ENCODE measurements around the gene PKDCC. TPM values are rescaled to one million over a fixed set of nuclear protein-coding genes. Genes with fewer than 3 reads are reported as not detected.

Gene PKDCC
- total and polyA plus RNA-seq, 2 of the 13 experiments (the other 11 are each of a cell fraction or from before 2014, with no cell fraction given), result 52.6 to 58.8 TPM

DNA sequence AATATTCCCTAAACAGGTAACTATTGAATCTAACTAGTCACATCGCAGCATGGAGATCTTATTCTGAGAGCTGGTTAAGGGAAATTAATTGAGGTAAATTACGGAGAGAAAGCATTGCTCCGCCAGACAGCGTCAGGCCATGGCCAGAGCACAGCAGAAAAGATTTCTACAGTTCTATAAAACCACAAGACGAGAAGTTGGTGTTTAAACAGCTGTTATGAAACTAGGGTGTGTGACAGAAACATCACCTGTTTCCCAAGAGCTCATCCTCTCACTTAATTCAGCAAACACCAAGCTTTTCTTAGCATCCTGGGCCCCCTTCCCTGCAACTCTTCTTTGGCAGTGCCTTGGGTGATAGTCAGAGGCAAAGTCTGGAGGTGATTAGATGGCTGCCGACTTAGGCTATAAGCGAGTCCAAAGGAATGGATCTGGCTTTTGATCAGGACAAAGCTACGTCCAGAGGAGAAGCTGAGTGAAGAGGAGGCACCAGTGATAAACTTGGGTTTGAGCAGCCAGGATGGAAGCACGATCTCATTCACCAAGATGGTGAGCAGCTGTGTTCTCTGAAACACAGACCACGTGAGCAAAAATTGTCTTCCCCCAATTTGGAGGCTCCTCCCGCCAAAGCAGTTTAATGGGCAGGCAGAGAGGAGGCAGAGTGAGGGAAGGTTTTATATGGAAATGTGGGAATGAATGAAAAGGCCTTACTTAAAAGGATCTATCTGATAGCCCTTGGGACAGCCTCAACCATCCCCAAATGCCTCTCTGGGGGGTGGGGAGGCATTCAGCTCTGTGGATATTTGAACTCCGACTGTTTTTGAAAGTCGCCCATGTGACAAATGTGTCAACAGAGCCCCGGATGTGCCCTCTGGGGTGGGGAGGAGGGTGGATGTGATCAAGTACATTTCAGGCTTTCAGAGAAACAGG is 57.8 kb downstream of the PKDCC start (continued):
- no peak for TF ChIP-seq SMARCE1 (IDR thresholded peaks at IDR 0.05; ENCODE audit: borderline replicate concordance)
- no peak for TF ChIP-seq HNRNPH1 (optimal IDR thresholded peaks at IDR 0.05; ENCODE audit: low read depth, low read length)
- TF ChIP-seq, protein P1, sequence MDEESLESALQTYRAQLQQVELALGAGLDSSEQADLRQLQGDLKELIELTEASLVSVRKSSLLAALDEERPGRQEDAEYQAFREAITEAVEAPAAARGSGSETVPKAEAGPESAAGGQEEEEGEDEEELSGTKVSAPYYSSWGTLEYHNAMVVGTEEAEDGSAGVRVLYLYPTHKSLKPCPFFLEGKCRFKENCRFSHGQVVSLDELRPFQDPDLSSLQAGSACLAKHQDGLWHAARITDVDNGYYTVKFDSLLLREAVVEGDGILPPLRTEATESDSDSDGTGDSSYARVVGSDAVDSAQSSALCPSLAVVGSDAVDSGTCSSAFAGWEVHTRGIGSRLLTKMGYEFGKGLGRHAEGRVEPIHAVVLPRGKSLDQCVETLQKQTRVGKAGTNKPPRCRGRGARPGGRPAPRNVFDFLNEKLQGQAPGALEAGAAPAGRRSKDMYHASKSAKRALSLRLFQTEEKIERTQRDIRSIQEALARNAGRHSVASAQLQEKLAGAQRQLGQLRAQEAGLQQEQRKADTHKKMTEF (CRISPR knock-in tag; IDR thresholded peaks at IDR 0.05), result peak; percentile 85
- no peak for TF ChIP-seq RAD21 (CRISPR knock-in tag; IDR thresholded peaks at IDR 0.05)
- TF ChIP-seq ZBTB20 (CRISPR knock-in tag; IDR thresholded peaks at IDR 0.05; ENCODE audit: borderline replicate concordance, low read depth), result peak; percentile 74; the same call in 1 of the 2 replicates
- TF ChIP-seq ZNF761 (CRISPR knock-in tag; conservative IDR thresholded peaks at IDR 0.05), result 0 out of 2 replicates have a peak, but pooled peaks have one; percentile 47
- peak; percentile 83 for TF ChIP-seq TBX2 (CRISPR knock-in tag; IDR thresholded peaks at IDR 0.05; ENCODE audit: borderline replicate concordance)
- TF ChIP-seq, protein P2, sequence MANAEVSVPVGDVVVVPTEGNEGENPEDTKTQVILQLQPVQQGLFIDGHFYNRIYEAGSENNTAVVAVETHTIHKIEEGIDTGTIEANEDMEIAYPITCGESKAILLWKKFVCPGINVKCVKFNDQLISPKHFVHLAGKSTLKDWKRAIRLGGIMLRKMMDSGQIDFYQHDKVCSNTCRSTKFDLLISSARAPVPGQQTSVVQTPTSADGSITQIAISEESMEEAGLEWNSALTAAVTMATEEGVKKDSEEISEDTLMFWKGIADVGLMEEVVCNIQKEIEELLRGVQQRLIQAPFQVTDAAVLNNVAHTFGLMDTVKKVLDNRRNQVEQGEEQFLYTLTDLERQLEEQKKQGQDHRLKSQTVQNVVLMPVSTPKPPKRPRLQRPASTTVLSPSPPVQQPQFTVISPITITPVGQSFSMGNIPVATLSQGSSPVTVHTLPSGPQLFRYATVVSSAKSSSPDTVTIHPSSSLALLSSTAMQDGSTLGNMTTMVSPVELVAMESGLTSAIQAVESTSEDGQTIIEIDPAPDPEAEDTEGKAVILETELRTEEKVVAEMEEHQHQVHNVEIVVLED (CRISPR knock-in tag; IDR thresholded peaks at IDR 0.05; ENCODE audit: borderline replicate concordance), result no peak
- TF ChIP-seq NKX3-1 (CRISPR knock-in tag; IDR thresholded peaks at IDR 0.05), result no peak
- TF ChIP-seq, protein P3, sequence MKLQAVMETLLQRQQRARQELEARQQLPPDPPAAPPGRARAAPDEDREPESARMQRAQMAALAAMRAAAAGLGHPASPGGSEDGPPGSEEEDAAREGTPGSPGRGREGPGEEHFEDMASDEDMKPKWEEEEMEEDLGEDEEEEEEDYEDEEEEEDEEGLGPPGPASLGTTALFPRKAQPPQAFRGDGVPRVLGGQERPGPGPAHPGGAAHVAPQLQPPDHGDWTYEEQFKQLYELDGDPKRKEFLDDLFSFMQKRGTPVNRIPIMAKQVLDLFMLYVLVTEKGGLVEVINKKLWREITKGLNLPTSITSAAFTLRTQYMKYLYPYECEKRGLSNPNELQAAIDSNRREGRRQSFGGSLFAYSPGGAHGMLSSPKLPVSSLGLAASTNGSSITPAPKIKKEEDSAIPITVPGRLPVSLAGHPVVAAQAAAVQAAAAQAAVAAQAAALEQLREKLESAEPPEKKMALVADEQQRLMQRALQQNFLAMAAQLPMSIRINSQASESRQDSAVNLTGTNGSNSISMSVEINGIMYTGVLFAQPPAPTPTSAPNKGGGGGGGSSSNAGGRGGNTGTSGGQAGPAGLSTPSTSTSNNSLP (IDR thresholded peaks at IDR 0.05; ENCODE audit: low read depth, low read length), result 0 out of 2 replicates have a peak, but pooled peaks have one; percentile 32
- TF ChIP-seq, protein P4, sequence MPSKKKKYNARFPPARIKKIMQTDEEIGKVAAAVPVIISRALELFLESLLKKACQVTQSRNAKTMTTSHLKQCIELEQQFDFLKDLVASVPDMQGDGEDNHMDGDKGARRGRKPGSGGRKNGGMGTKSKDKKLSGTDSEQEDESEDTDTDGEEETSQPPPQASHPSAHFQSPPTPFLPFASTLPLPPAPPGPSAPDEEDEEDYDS (CRISPR knock-in tag; IDR thresholded peaks at IDR 0.05), result peak; percentile 93
- TF ChIP-seq, protein P5, sequence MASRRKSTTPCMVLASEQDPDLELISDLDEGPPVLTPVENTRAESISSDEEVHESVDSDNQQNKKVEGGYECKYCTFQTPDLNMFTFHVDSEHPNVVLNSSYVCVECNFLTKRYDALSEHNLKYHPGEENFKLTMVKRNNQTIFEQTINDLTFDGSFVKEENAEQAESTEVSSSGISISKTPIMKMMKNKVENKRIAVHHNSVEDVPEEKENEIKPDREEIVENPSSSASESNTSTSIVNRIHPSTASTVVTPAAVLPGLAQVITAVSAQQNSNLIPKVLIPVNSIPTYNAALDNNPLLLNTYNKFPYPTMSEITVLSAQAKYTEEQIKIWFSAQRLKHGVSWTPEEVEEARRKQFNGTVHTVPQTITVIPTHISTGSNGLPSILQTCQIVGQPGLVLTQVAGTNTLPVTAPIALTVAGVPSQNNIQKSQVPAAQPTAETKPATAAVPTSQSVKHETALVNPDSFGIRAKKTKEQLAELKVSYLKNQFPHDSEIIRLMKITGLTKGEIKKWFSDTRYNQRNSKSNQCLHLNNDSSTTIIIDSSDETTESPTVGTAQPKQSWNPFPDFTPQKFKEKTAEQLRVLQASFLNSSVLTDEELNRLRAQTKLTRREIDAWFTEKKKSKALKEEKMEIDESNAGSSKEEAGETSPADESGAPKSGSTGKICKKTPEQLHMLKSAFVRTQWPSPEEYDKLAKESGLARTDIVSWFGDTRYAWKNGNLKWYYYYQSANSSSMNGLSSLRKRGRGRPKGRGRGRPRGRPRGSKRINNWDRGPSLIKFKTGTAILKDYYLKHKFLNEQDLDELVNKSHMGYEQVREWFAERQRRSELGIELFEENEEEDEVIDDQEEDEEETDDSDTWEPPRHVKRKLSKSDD (CRISPR knock-in tag; IDR thresholded peaks at IDR 0.05; ENCODE audit: low read depth), result 0 out of 2 replicates have a peak, but pooled peaks have one; percentile 30
- TF ChIP-seq, protein P6, sequence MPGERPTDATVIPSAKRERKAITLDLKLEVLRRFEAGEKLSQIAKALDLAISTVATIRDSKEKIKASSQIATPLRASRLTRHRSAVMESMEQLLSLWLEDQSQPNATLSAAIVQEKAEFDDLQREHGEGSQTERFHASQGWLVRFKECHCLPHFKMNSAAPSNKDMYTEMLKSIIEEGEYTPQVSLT (CRISPR knock-in tag; IDR thresholded peaks at IDR 0.05; ENCODE audit: borderline replicate concordance, low read depth), result no peak
- 0 out of 2 replicates have a peak, but pooled peaks have one; percentile 70 for TF ChIP-seq ZNF354B (CRISPR knock-in tag; IDR thresholded peaks at IDR 0.05)
- TF ChIP-seq, protein P7, sequence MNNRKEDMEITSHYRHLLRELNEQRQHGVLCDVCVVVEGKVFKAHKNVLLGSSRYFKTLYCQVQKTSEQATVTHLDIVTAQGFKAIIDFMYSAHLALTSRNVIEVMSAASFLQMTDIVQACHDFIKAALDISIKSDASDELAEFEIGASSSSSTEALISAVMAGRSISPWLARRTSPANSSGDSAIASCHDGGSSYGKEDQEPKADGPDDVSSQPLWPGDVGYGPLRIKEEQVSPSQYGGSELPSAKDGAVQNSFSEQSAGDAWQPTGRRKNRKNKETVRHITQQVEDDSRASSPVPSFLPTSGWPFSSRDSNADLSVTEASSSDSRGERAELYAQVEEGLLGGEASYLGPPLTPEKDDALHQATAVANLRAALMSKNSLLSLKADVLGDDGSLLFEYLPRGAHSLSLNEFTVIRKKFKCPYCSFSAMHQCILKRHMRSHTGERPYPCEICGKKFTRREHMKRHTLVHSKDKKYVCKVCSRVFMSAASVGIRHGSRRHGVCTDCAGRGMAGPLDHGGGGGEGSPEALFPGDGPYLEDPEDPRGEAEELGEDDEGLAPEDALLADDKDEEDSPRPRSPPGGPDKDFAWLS (CRISPR knock-in tag; IDR thresholded peaks at IDR 0.05; ENCODE audit: borderline replicate concordance), result no peak
- TF ChIP-seq REL (CRISPR knock-in tag; conservative IDR thresholded peaks at IDR 0.05), result no peak

All from HepG2 (cell line).